ENCODE measurements around the gene KIF5A. TPM values are rescaled to one million over a fixed set of nuclear protein-coding genes. Genes with fewer than 3 reads are reported as not detected.

KIF5A gene
- total RNA-seq, 1 donor from 2014 or later, result 0.46 TPM

- no peak overlapping the region for H3K4me3 Mint-ChIP-seq (ENCODE audit: unreplicated experiment)
- H3K27me3 Mint-ChIP-seq (ENCODE audit: unreplicated experiment), result peaks cover 14% of the 10 kb centered on the region
- no peaks in the 10 kb centered on the region for H3K9me3 Mint-ChIP-seq (ENCODE audit: unreplicated experiment)
Observed at GRCh38 chr12:57576613-57577160, 26.8 kb downstream of the KIF5A start.

DNA sequence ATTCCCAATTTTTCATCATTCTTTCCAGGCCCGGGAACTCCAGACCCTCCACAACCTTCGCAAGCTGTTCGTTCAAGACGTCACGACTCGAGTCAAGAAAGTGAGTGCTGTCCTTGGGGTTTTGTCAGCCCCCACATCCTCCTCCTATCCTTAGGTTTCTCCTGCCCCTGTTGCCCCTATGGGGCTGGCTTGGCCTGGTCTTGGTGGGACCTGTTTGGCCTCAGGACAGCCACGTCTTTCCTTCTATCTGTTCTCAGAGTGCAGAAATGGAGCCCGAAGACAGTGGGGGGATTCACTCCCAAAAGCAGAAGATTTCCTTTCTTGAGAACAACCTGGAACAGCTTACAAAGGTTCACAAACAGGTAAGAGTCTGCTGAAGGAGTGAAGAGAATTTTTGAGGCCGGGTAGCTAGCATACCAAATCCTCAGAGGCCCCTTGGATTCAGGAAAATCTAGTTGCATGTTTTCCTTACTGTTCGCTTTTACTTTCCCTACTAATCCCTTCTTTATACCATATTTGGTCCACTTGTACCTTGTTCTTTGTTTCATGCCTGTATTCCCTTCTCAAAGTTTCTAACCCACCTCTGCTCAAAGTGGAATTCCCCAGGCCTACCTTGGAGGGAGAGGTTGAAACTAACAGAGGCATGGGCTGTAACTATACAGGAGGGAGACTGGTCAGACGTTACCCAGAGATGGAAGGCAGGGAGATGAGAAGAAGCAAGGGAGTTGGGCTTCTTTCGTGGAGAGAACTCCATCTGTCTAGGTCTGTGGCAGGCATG lies 28.3 kb downstream of the KIF5A start:
- Mint-ChIP-seq H3K27ac (ENCODE audit: unreplicated experiment) (no peak overlapping the region), H3K9me3 (ENCODE audit: unreplicated experiment) (no peaks in the 10 kb centered on the region), H3K27me3 (ENCODE audit: unreplicated experiment) (peaks cover 14% of the 10 kb centered on the region), H3K36me3 (ENCODE audit: low read depth, unreplicated experiment) (no peaks in the 10 kb centered on the region), H3K4me3 (ENCODE audit: unreplicated experiment) (no peak overlapping the region), H3K4me1 (ENCODE audit: unreplicated experiment) (peaks cover 3% of the 10 kb centered on the region)
- TF ChIP-seq CTCF (IDR thresholded peaks at IDR 0.05; ENCODE audit: unreplicated experiment), result no peak
- DNase-seq (ENCODE audit: low spot score), result no peak

More at GRCh38 chr12:57576613-57577160, 26.8 kb downstream of the KIF5A start:
- Mint-ChIP-seq H3K36me3 (ENCODE audit: low read depth, unreplicated experiment) (no peaks in the 10 kb centered on the region), H3K27ac (ENCODE audit: unreplicated experiment) (no peak overlapping the region), H3K4me1 (ENCODE audit: unreplicated experiment) (peaks cover 2% of the 10 kb centered on the region)
- TF ChIP-seq CTCF (IDR thresholded peaks at IDR 0.05; ENCODE audit: unreplicated experiment), result no peak
- no peak for DNase-seq (ENCODE audit: low spot score)

DNA sequence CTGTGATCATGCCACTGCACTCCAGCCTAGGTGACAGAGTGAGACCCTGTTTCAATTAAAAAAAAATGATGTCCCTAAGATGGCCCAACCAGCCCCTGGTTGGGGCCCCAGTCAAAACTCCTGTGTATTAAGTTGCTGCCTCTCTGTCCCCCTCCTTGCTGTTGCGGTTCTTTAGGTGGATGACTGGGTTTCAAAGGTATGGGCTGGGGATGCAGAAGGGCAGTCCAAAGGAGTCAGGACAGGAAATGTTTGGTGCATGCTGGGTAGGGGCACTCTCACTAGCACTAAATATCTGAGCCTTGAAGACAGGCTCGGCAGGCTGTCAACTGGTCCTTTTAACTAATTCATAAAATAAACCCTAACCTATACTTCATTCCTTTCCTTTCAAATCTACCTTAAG lies 29.2 kb downstream of the KIF5A start:
- no peak overlapping the region for H3K4me3 Mint-ChIP-seq (ENCODE audit: unreplicated experiment)
- H3K4me1 Mint-ChIP-seq (ENCODE audit: unreplicated experiment), result peaks cover 7% of the 10 kb centered on the region
- H3K36me3 Mint-ChIP-seq (ENCODE audit: low read depth, unreplicated experiment), result no peaks in the 10 kb centered on the region
- no peak for DNase-seq (ENCODE audit: low spot score)
- H3K27me3 Mint-ChIP-seq (ENCODE audit: unreplicated experiment), result peaks cover 13% of the 10 kb centered on the region
- H3K27ac Mint-ChIP-seq (ENCODE audit: unreplicated experiment), result no peak overlapping the region
- H3K9me3 Mint-ChIP-seq (ENCODE audit: unreplicated experiment), result no peaks in the 10 kb centered on the region
- TF ChIP-seq CTCF (IDR thresholded peaks at IDR 0.05; ENCODE audit: unreplicated experiment), result no peak

- DNase-seq (ENCODE audit: low spot score), result no peak
- H3K9me3 Mint-ChIP-seq (ENCODE audit: unreplicated experiment), result no peaks in the 10 kb centered on the region
- peaks cover 7% of the 10 kb centered on the region for H3K4me1 Mint-ChIP-seq (ENCODE audit: unreplicated experiment)
- no peak for TF ChIP-seq CTCF (IDR thresholded peaks at IDR 0.05; ENCODE audit: unreplicated experiment)
- peaks cover 12% of the 10 kb centered on the region for H3K27me3 Mint-ChIP-seq (ENCODE audit: unreplicated experiment)
- H3K27ac Mint-ChIP-seq (ENCODE audit: unreplicated experiment), result no peak overlapping the region
- no peaks in the 10 kb centered on the region for H3K36me3 Mint-ChIP-seq (ENCODE audit: low read depth, unreplicated experiment)
- no peak overlapping the region for H3K4me3 Mint-ChIP-seq (ENCODE audit: unreplicated experiment)
Observed at GRCh38 chr12:57579677-57580465, 30.0 kb downstream of the KIF5A start.
